HG02763 (cell line): ENCODE data around the gene IGFBP4.

Experiments
- ATAC-seq: cut with Tn5 transposase; IDR thresholded peaks from one replicate; pipeline ENCODE4 v1.9.1; 2021; ENCODE audit warnings: mild to moderate bottlenecking, moderate library complexity; ENCODE audit not compliant: unreplicated experiment

Gene IGFBP4

GRCh38 chr17:40454613-40454995 is 11.4 kb downstream of the IGFBP4 start:
- ATAC-seq, result no peak

GRCh38 chr17:40456396-40456951 is 13.2 kb downstream of the IGFBP4 start:
- ATAC-seq, result no peak

- no peak for ATAC-seq
Measured at GRCh38 chr17:40457369-40457768, 14.1 kb downstream of the IGFBP4 start.

GRCh38 chr17:40457964-40458791 is 14.9 kb downstream of the IGFBP4 start:
- ATAC-seq, result no peak

- no peak for ATAC-seq
Measured at GRCh38 chr17:40458851-40459482, 15.7 kb downstream of the IGFBP4 start.

- no peak for ATAC-seq
Measured at GRCh38 chr17:40459636-40460603, 16.7 kb downstream of the IGFBP4 start.

DNA sequence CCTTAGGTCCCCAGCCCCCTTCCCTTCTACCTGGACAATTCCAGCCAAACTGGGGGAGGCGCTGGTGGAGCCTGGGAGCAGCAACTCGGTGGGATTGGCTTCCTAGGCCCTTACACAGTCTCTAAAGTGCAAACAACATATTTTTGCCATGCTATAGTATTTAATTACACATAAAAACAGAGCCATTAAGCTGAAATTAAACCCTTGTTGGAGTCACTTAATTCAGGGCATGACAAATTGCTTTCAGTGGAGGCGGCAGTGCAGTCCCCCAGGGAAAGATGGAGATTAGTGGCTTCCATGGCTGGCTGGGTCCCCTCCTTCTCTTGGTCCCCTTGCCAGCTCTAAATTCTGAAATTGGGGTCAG is 17.3 kb downstream of the IGFBP4 start:
- no peak for ATAC-seq

GRCh38 chr17:40460968-40461731 is 17.9 kb downstream of the IGFBP4 start:
- no peak for ATAC-seq

DNA sequence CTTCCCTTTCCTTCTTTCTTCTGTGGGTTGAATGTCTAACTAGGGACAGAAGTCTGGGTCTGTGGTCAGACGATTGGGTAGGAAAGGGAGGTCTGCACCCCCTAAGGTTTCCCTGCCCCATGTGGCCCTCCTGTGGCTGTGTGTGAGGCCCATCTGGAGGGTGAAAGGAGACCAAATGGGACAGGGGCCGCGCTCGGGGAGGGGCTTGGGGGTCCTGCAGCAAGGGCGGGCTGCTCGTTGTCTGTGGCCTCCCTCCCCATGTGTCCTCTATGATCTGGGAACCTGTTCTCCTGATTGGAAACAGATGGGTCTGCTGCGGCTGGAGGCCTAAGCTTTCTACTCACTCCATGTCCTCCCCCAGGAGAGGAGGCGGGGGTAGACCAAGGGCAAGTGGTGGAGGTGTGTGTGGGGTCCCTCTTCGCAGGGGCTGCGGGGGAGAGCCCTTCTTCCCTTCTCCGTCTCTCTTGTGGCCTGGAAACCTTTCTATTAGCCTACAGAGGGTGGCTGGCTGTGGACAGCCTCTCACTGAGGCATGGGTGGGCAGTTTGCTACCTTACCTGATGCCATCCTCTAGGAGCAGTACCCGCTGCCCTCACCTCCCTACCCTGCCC is 18.6 kb downstream of the IGFBP4 start:
- ATAC-seq, result no peak

GRCh38 chr17:40462343-40463121 is 19.3 kb downstream of the IGFBP4 start:
- no peak for ATAC-seq

GRCh38 chr17:40463122-40463550 is 19.9 kb downstream of the IGFBP4 start:
- no peak for ATAC-seq

GRCh38 chr17:40464392-40464855 is 21.2 kb downstream of the IGFBP4 start:
- no peak for ATAC-seq

- ATAC-seq, result no peak
Measured at GRCh38 chr17:40466298-40466971, 23.2 kb downstream of the IGFBP4 start.

GRCh38 chr17:40467281-40467867 is 24.1 kb downstream of the IGFBP4 start:
- no peak for ATAC-seq

DNA sequence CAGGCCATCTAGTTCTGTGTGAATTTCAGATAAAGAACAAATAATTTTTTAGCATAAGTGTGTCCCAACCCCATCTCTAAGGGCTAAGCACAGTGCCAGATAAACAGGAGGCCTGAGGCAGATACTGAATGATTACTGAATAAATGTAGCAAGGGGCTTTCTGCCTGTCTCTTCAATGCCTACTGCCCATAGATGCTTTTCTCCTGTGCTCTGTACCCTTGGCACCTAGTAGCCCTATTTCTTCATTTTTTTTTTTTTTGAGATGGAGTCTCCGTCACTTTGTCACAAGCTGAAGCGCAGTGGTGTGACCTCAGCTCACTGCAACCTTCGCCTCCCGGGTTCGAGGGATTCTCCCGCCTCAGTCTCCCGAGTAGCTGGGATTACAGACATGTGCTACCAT is 25.3 kb downstream of the IGFBP4 start:
- no peak for ATAC-seq

GRCh38 chr17:40469805-40470675 is 26.8 kb downstream of the IGFBP4 start:
- ATAC-seq, result no peak
